Stimulated activated CD8-positive, alpha-beta memory T cell treated with anti-CD3 and anti-CD28 coated beads, Interleukin-4, amount 100 ng/mL, for 24 hours (primary cell): ENCODE data around the gene LGALSL.
A peak's percentile ranks its signal among the peaks of the same experiment; 100 is the strongest.
"Not testable (repeated sequence)": the region's sequence is repeated elsewhere in the genome, so short reads cannot be mapped to it uniquely, and the experiment has no call there.

Experiments used
- DNase-seq: peaks from one replicate; pipeline ENCODE4 v3.0.0-alpha.2; 2020; ENCODE audit warnings: low read depth

Gene LGALSL

GRCh38 chr2:64442801-64443429, 11.0 kb upstream of the LGALSL start:
- no peak for DNase-seq

- DNase-seq = not testable (repeated sequence)
Measured at GRCh38 chr2:64445970-64446369, 8.0 kb upstream of the LGALSL start.

GRCh38 chr2:64447317-64448040, 6.5 kb upstream of the LGALSL start:
- DNase-seq = no peak

GRCh38 chr2:64448041-64448426, 5.9 kb upstream of the LGALSL start:
- DNase-seq = no peak

GRCh38 chr2:64451051-64451450, 2.9 kb upstream of the LGALSL start:
- DNase-seq = no peak

GRCh38 chr2:64454386-64455332, 697 bp downstream of the LGALSL start:
- DNase-seq = peak; percentile 22

- no peak for DNase-seq
Measured at GRCh38 chr2:64455545-64455944, 1.6 kb downstream of the LGALSL start.

- DNase-seq = no peak
Measured at GRCh38 chr2:64456293-64456692, 2.3 kb downstream of the LGALSL start.

GRCh38 chr2:64457524-64457923, 3.6 kb downstream of the LGALSL start:
- no peak for DNase-seq

- no peak for DNase-seq
Measured at GRCh38 chr2:64459575-64459974, 5.6 kb downstream of the LGALSL start.

- no peak for DNase-seq
Measured at GRCh38 chr2:64460330-64460729, 6.4 kb downstream of the LGALSL start.

GRCh38 chr2:64461271-64462058, 7.5 kb downstream of the LGALSL start:
- DNase-seq = no peak

- DNase-seq = no peak
Measured at GRCh38 chr2:64462171-64462570, 8.2 kb downstream of the LGALSL start.

GRCh38 chr2:64462940-64463700, 9.2 kb downstream of the LGALSL start:
- DNase-seq = no peak

- DNase-seq = no peak
Measured at GRCh38 chr2:64463781-64464180, 9.8 kb downstream of the LGALSL start.

- no peak for DNase-seq
Measured at GRCh38 chr2:64466478-64467085, 12.6 kb downstream of the LGALSL start.

- DNase-seq = no peak
Measured at GRCh38 chr2:64467096-64467843, 13.3 kb downstream of the LGALSL start.

GRCh38 chr2:64469261-64469660, 15.3 kb downstream of the LGALSL start:
- DNase-seq = no peak

GRCh38 chr2:64470071-64470470, 16.1 kb downstream of the LGALSL start:
- DNase-seq = no peak

GRCh38 chr2:64470766-64471295, 16.9 kb downstream of the LGALSL start:
- no peak for DNase-seq
